ENCODE data around the gene PHACTR1. TPM values are rescaled to one million over a fixed set of nuclear protein-coding genes. Genes with fewer than 3 reads are reported as not detected.

PHACTR1 gene
- total RNA-seq, 1 experiment from 2014 or later, result 15.5 TPM

GRCh38 chr6:12709116-12709515 lies 7.5 kb upstream of the PHACTR1 start:
- TF ChIP-seq ZBTB21 (CRISPR knock-in tag; IDR thresholded peaks at IDR 0.05; ENCODE audit: borderline replicate concordance) (no peak), GABPB1 (CRISPR knock-in tag; IDR thresholded peaks at IDR 0.05) (no peak), E2F1 (CRISPR knock-in tag; IDR thresholded peaks at IDR 0.05) (no peak), NR1H2 (CRISPR knock-in tag; IDR thresholded peaks at IDR 0.05) (no peak), ZNF416 (CRISPR knock-in tag; IDR thresholded peaks at IDR 0.05) (no peak), ZNF219 (CRISPR knock-in tag; IDR thresholded peaks at IDR 0.05; ENCODE audit: borderline replicate concordance) (no peak), MYBL2 (CRISPR knock-in tag; IDR thresholded peaks at IDR 0.05) (no peak), ZNF671 (CRISPR knock-in tag; IDR thresholded peaks at IDR 0.05) (no peak), AR (CRISPR knock-in tag; IDR thresholded peaks at IDR 0.05) (no peak), IRF2 (CRISPR knock-in tag; IDR thresholded peaks at IDR 0.05; ENCODE audit: borderline replicate concordance, low read depth) (no peak), CTCF (IDR thresholded peaks at IDR 0.05) (no peak)
- CTCF ChIA-PET, result interaction anchor here (1.0 kb wide), 1 partner anchor 185 kb away, joined by 3 read pairs; no protein-coding TSS in a partner anchor
- Mint-ChIP-seq H3K36me3 (no peaks in the 10 kb centered on the region), H3K9me3 (peaks cover 3% of the 10 kb centered on the region; the same call in 1 of the 2 replicates), H3K27ac (no peak overlapping the region), H3K4me3 (no peak overlapping the region), H3K4me1 (peaks cover 20% of the 10 kb centered on the region), H3K27me3 (ENCODE audit: low read depth) (no peaks in the 10 kb centered on the region)
- no peak for DNase-seq (ENCODE audit: low spot score)
- peak; percentile 64 for ATAC-seq
- POLR2A ChIA-PET, result no interaction called here

GRCh38 chr6:12709556-12710232 lies 6.9 kb upstream of the PHACTR1 start:
- peaks cover 20% of the 10 kb centered on the region for H3K4me1 Mint-ChIP-seq
- no peaks in the 10 kb centered on the region for H3K27me3 Mint-ChIP-seq (ENCODE audit: low read depth)
- TF ChIP-seq USF1 (CRISPR knock-in tag; IDR thresholded peaks at IDR 0.05), result no peak
- TF ChIP-seq NFATC4 (CRISPR knock-in tag; IDR thresholded peaks at IDR 0.05), result no peak
- no peak for TF ChIP-seq TCF7 (CRISPR knock-in tag; IDR thresholded peaks at IDR 0.05; ENCODE audit: low read depth)
- no peak for TF ChIP-seq SP1 (CRISPR knock-in tag; conservative IDR thresholded peaks at IDR 0.05)
- TF ChIP-seq ZBTB43 (CRISPR knock-in tag; IDR thresholded peaks at IDR 0.05), result no peak
- H3K9me3 Mint-ChIP-seq, result peaks cover 3% of the 10 kb centered on the region; the same call in 1 of the 2 replicates
- H3K27ac Mint-ChIP-seq, result no peak overlapping the region
- ChIA-PET CTCF (interaction anchor here (1.0 kb wide), 1 partner anchor 184 kb away, joined by 3 read pairs; no protein-coding TSS in a partner anchor), POLR2A (no interaction called here)
- H3K36me3 Mint-ChIP-seq, result no peaks in the 10 kb centered on the region
- H3K4me3 Mint-ChIP-seq, result no peak overlapping the region
- ATAC-seq, result no peak; the same call in 1 of the 2 replicates
- DNase-seq (ENCODE audit: low spot score), result no peak

All from WTC11 (cell line).